Spinal cord (tissue), 10 donors: ENCODE measurements around the gene DSPP. TPM values are rescaled to one million over a fixed set of nuclear protein-coding genes. Genes with fewer than 3 reads are reported as not detected.

ENCODE experiments used
- DNase-seq, 6 donors: peaks; one replicate each; pipeline versions ENCODE4 v3.0.0 to v3.0.0-alpha.2; 2013 to 2015; ENCODE audit warnings: low spot score in 6 of 6, low read depth in 4 of 6
- H3K27ac ChIP-seq: one replicate; pipeline ENCODE4 v1.5.1; 2013; ENCODE audit warnings: low read depth, low read length, control low read depth
- H3K27me3 ChIP-seq: one replicate; pipeline ENCODE4 v1.6.1; 2013; ENCODE audit warnings: low read length; ENCODE audit not compliant: control insufficient read depth, insufficient read depth
- H3K36me3 ChIP-seq: one replicate; pipeline ENCODE4 v1.6.1; 2013; ENCODE audit warnings: low read length; ENCODE audit not compliant: control insufficient read depth, insufficient read depth
- H3K4me1 ChIP-seq: one replicate; pipeline ENCODE4 v1.6.1; 2013; ENCODE audit warnings: low read length; ENCODE audit not compliant: control insufficient read depth, insufficient read depth
- H3K4me3 ChIP-seq: one replicate; pipeline ENCODE4 v1.5.1; 2013; ENCODE audit warnings: low read depth, low read length, control low read depth
- H3K9me3 ChIP-seq: one replicate; pipeline ENCODE4 v1.6.1; 2013; ENCODE audit warnings: low read length; ENCODE audit not compliant: control insufficient read depth, insufficient read depth
- WGBS: methylation state at CpG from one replicate; pipeline ENCODE4 v1.1.5; 2013; ENCODE audit warnings: missing lambda C conversion rate; ENCODE audit not compliant: insufficient coverage; 5-methylcytosine and 5-hydroxymethylcytosine counted together
- polyA plus RNA-seq, 2 donors: library from polyadenylated mRNA; unstranded; fragments of 120-200 nt; gene quantifications; one replicate each; pipeline ENCODE4 v1.2.1, GENCODE V29; 2013; ENCODE audit not compliant: insufficient read length in 2 of 2
- total RNA-seq, 2 donors: library from RNA; depleted of rRNA in 1 of 2; stranded (reverse); fragments of 120-200 nt in 1 of 2; fragments of >200 nt in 1 of 2; gene quantifications; one replicate each; pipeline versions ENCODE4 v1.2.3 to v1.2.4, GENCODE V29; 2013 to 2014
- donor health status: healthy.

Gene DSPP
- total and polyA plus RNA-seq, 4 donors = 0.05 to 0.06 (median 0.06) TPM; not detected in 1

DNA sequence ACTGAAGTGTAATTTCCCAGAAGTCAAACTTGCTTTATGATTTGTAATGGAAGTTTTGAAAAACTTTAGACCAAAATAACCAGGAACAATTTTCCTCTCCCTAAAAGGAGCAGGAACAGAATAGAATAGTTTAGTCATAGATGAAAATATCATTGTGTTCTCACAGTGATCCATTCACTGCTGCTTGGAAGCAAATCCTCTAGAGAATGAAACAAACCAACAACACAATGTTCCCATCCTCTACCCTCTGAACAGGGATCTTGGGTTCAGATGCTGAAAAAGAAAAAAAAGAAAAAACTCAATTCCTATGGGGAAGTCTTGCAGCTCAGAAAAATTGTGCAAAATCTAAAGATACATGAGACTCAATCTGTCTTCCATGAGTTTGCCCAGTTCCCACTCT lies 12.2 kb downstream of the DSPP start:
- H3K4me3 ChIP-seq = no peak overlapping the region

DNA sequence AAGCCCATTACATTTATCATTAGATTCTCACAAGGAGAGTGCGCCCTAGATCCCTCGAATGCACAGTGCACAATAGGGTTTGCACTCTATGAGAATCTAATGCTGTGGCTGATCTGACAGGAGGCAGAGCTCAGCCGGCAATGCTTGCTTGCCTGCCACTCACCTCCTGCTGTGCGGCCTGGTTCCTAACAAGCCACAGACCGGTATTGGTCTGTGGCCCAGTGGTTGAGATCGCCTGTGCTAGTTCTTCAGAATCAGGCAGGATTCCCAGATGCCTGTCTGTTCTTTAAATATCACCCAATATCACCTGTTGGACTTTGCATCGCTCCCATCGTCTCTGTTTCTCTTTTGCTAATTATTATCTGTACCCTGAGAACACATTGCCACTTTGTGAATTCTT lies 14.0 kb downstream of the DSPP start:
- DNase-seq = no peak

More for the DNA sequence above, 12.2 kb downstream of the DSPP start:
- no peak for DNase-seq
- H3K9me3 ChIP-seq = no peaks in the 10 kb centered on the region
- H3K4me1 ChIP-seq = no peaks in the 10 kb centered on the region
- H3K27ac ChIP-seq = no peak overlapping the region
- no peaks in the 10 kb centered on the region for H3K36me3 ChIP-seq
- H3K27me3 ChIP-seq = no peaks in the 10 kb centered on the region

DNA sequence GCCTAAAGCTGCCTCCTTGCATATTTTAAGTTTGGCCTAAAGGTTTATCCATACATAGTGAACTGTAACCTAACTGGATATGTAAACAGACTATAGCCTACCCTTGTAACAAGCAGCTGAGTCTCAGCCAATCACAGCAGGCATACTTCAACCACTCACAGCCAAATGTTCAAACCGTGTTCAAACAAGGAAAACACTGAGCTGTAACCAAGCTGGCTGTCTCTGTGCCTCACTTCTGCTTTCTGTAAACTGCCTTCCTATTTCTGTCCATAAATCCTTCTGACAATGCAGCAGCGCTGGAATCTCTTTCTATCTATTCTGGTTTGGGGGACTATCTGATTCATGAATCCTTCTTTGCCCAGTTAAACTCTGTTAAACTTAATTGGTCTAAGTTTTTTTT lies 16.4 kb downstream of the DSPP start:
- Histone ChIP-seq H3K27ac (no peak overlapping the region), H3K9me3 (no peaks in the 10 kb centered on the region)
- WGBS = 36% methylated on average over 1 of the region's 2 CpGs

More for the DNA sequence above, 14.0 kb downstream of the DSPP start:
- H3K27me3 ChIP-seq = no peaks in the 10 kb centered on the region
- WGBS = 61% methylated on average over 8 of the region's 8 CpGs
- H3K27ac ChIP-seq = no peak overlapping the region
- H3K4me1 ChIP-seq = no peaks in the 10 kb centered on the region
- no peaks in the 10 kb centered on the region for H3K36me3 ChIP-seq
- no peak overlapping the region for H3K4me3 ChIP-seq
- H3K9me3 ChIP-seq = no peaks in the 10 kb centered on the region

DNA sequence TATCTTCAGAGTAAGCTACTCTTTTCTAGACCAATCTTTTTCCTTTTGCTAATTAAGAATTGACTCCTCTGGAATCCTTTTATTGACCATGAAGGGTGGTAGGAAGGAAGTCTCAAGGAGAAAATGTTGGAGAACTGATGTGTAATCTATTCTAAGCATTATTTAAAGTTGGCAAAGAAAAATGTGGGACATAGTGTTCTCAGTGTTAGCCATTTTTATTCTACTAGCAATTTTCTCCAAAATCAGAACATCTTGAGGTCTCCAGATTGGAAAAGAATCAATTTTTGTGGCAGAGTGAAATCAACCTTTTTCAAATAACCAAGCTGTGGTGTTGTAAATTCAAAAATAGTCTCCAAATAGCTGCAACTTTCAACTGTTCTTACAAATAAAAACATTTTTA lies 23.3 kb downstream of the DSPP start:
- Histone ChIP-seq H3K27me3 (no peaks in the 10 kb centered on the region), H3K36me3 (no peaks in the 10 kb centered on the region), H3K4me3 (no peak overlapping the region), H3K4me1 (no peaks in the 10 kb centered on the region), H3K27ac (no peak overlapping the region), H3K9me3 (no peaks in the 10 kb centered on the region)
- DNase-seq = peak in 1 of 6 donors; percentile 23

More for the DNA sequence above, 16.4 kb downstream of the DSPP start:
- Histone ChIP-seq H3K36me3 (no peaks in the 10 kb centered on the region), H3K27me3 (no peaks in the 10 kb centered on the region), H3K4me3 (no peak overlapping the region), H3K4me1 (no peaks in the 10 kb centered on the region)
- peak in 1 of 6 donors; percentile 9 for DNase-seq

- no peaks in the 10 kb centered on the region for H3K27me3 ChIP-seq
- no peak overlapping the region for H3K27ac ChIP-seq
- no peak overlapping the region for H3K4me3 ChIP-seq
- H3K9me3 ChIP-seq = no peaks in the 10 kb centered on the region
- H3K36me3 ChIP-seq = no peaks in the 10 kb centered on the region
- no peak for DNase-seq
- H3K4me1 ChIP-seq = no peaks in the 10 kb centered on the region
- no CpG with 5 or more reads among the region's 1 CpG for WGBS
Measured at GRCh38 chr4:87632469-87632868, 24.1 kb downstream of the DSPP start.

- Histone ChIP-seq H3K27ac (no peak overlapping the region), H3K4me1 (no peaks in the 10 kb centered on the region), H3K4me3 (no peak overlapping the region), H3K36me3 (no peaks in the 10 kb centered on the region), H3K27me3 (no peaks in the 10 kb centered on the region), H3K9me3 (no peaks in the 10 kb centered on the region)
- WGBS = no CpG with 5 or more reads among the region's 2 CpGs
- DNase-seq = peak in 2 of 6 donors; percentile 71 to 73
Measured at GRCh38 chr4:87633243-87633642, 24.9 kb downstream of the DSPP start.

- H3K27me3 ChIP-seq = no peaks in the 10 kb centered on the region
- no peaks in the 10 kb centered on the region for H3K9me3 ChIP-seq
- WGBS = 100% methylated on average over 5 of the region's 6 CpGs
- no peak for DNase-seq
- H3K4me1 ChIP-seq = no peaks in the 10 kb centered on the region
- H3K4me3 ChIP-seq = no peak overlapping the region
- no peak overlapping the region for H3K27ac ChIP-seq
- H3K36me3 ChIP-seq = no peaks in the 10 kb centered on the region
Measured at GRCh38 chr4:87644286-87644685, 36.0 kb downstream of the DSPP start.

DNA sequence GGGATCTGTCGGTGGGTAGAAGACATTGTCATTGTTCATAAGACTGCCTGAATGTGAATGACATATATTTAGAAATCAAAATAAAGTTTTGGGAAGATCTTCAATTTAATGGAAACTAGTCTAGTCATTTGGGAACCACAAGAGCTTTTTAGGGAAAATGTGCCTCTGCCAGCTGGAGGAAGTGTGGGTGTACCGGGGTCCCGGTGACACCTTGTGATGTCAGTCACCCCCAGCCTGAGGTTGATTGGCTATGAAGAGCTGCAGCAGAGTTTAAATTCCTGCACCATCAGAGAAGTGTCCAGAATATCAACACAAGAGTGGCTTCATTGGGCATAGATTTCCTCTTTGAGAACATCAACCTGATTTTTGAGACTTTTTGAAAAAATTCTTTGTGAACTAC lies 41.7 kb downstream of the DSPP start, which contains the start of gene DMP1:
Gene DMP1 (plus strand): TSS at position 301 of the 400 bp plus-strand sequence. CDS start 6,213 bp downstream, outside the sequence.
- DNase-seq = no peak

DNA sequence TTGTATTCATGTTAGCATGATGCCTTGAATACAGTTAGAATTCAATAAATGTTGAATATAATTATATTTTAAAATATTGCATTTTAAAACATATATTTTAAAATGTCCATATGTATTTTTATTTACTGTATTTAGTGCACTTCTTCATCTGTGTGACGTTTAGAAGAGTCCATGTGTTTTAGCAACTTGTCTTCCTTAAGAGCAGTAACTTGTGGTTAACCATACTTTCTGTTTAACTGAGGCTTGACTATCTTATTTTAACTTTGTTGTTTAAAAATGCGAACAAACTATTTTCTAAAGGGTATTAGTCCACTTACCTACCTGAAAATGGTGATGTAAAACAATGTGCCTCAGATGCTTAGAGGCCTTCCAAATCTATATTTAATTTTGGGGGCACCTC lies 42.6 kb downstream of the DSPP start:
- Histone ChIP-seq H3K27ac (no peak overlapping the region), H3K4me1 (no peaks in the 10 kb centered on the region), H3K9me3 (no peaks in the 10 kb centered on the region), H3K27me3 (no peaks in the 10 kb centered on the region), H3K4me3 (no peak overlapping the region), H3K36me3 (no peaks in the 10 kb centered on the region)
- no peak for DNase-seq
- no CpG with 5 or more reads among the region's 2 CpGs for WGBS

More for the DNA sequence above, 41.7 kb downstream of the DSPP start, which contains the start of gene DMP1:
- Histone ChIP-seq H3K4me1 (no peaks in the 10 kb centered on the region), H3K27me3 (no peaks in the 10 kb centered on the region), H3K27ac (no peak within 1 kb of the TSS), H3K36me3 (no peaks in the 10 kb centered on the region), H3K9me3 (no peaks in the 10 kb centered on the region), H3K4me3 (no peak within 1 kb of the TSS)
- WGBS = 73% methylated on average over 2 of the region's 3 CpGs

DNA sequence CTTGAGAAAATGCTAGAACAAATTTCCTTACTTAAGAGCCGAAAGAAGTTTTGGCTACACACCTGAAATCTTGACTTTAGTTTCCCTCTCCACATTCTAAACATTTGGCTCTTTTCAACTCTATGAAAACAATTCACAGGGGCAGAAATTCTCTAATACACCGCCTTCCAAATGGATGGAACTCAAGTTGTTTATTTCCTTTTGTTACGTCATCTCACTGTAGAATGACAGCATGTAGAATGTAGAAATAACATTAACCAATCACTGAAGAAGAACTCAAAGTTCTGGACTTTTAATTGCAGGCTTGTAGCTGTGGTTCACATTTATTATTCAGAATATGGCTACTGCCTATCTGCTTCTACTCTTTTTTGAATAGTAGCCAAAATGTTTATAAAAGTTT lies 43.6 kb downstream of the DSPP start:
- H3K4me3 ChIP-seq = no peak overlapping the region
- WGBS = 100% methylated on average over 1 of the region's 3 CpGs
- H3K36me3 ChIP-seq = no peaks in the 10 kb centered on the region
- DNase-seq = no peak
- H3K4me1 ChIP-seq = no peaks in the 10 kb centered on the region
- no peaks in the 10 kb centered on the region for H3K27me3 ChIP-seq
- no peaks in the 10 kb centered on the region for H3K9me3 ChIP-seq
- H3K27ac ChIP-seq = no peak overlapping the region
